ENCODE measurements around the gene GPR101.

GPR101 gene

DNA sequence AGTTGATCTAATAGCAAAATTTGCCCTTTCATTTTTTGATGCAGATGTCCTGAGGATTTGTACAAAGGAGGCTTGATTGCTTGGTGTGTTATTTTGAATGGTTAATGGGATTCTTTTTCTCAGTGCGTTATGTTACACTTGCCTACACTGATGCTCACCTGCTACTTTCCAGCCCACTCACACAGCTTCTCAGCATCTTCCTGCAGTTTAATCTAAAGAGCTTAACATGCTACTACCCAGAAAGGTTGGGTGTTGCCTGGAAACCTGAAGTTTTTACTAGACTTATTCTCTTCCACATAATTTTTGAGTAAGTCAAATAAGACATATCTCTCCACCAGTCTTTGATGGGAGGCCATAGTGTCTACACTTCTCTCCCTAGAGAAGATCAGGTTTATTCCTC lies 9.9 kb upstream of the GPR101 start:
- Mint-ChIP-seq H3K4me1 (no peaks in the 10 kb centered on the region), H3K27me3 (ENCODE audit: low read depth, poor library complexity) (peaks cover 47% of the 10 kb centered on the region), H3K9me3 (peaks cover 60% of the 10 kb centered on the region), H3K4me3 (no peak overlapping the region), H3K36me3 (ENCODE audit: low read depth) (no peaks in the 10 kb centered on the region), H3K27ac (no peak overlapping the region)
- DNase-seq: no peak
- TF ChIP-seq CTCF (IDR thresholded peaks at IDR 0.05): no peak

DNA sequence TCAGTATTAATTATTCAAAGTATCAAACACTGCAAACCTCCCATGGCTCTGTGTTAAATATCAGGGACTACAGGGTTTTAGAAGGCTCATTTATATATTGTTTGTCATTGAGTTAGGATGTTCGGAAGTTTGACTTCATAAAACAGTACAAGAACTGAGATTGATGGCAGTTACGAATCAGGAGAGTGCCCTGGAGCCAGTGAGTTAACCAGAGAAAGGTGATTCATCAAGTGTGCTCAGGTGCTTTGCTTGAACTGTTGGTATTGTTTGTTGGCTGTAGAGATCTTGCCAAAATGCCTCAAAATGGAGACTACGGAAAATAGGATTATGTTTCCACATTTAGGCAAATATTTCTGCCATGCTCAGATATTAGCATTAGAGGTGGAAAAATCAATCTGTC lies 7.5 kb upstream of the GPR101 start:
- Mint-ChIP-seq H3K4me1 (no peaks in the 10 kb centered on the region), H3K9me3 (peaks cover 47% of the 10 kb centered on the region), H3K4me3 (no peak overlapping the region), H3K27ac (no peak overlapping the region), H3K27me3 (ENCODE audit: low read depth, poor library complexity) (peaks cover 56% of the 10 kb centered on the region), H3K36me3 (ENCODE audit: low read depth) (no peaks in the 10 kb centered on the region)
- no peak for DNase-seq
- TF ChIP-seq CTCF (IDR thresholded peaks at IDR 0.05): no peak

GRCh38 chrX:137040113-137040794 lies 6.5 kb upstream of the GPR101 start:
- H3K27me3 Mint-ChIP-seq (ENCODE audit: low read depth, poor library complexity): peaks cover 64% of the 10 kb centered on the region
- peaks cover 47% of the 10 kb centered on the region for H3K9me3 Mint-ChIP-seq
- H3K4me3 Mint-ChIP-seq: no peak overlapping the region
- DNase-seq: no peak
- H3K27ac Mint-ChIP-seq: no peak overlapping the region
- H3K36me3 Mint-ChIP-seq (ENCODE audit: low read depth): no peaks in the 10 kb centered on the region
- no peak for TF ChIP-seq CTCF (IDR thresholded peaks at IDR 0.05)
- H3K4me1 Mint-ChIP-seq: no peaks in the 10 kb centered on the region

GRCh38 chrX:137034508-137034872 lies 695 bp upstream of the GPR101 start:
- H3K9me3 Mint-ChIP-seq: peaks cover 48% of the 10 kb centered on the region
- H3K36me3 Mint-ChIP-seq (ENCODE audit: low read depth): no peaks in the 10 kb centered on the region
- no peak for TF ChIP-seq CTCF (IDR thresholded peaks at IDR 0.05)
- no peak for DNase-seq
- no peak overlapping the region for H3K27ac Mint-ChIP-seq
- peaks cover 7% of the 10 kb centered on the region for H3K4me1 Mint-ChIP-seq
- H3K4me3 Mint-ChIP-seq: peak overlapping the region; percentile 65
- peaks cover 51% of the 10 kb centered on the region for H3K27me3 Mint-ChIP-seq (ENCODE audit: low read depth, poor library complexity)

DNA sequence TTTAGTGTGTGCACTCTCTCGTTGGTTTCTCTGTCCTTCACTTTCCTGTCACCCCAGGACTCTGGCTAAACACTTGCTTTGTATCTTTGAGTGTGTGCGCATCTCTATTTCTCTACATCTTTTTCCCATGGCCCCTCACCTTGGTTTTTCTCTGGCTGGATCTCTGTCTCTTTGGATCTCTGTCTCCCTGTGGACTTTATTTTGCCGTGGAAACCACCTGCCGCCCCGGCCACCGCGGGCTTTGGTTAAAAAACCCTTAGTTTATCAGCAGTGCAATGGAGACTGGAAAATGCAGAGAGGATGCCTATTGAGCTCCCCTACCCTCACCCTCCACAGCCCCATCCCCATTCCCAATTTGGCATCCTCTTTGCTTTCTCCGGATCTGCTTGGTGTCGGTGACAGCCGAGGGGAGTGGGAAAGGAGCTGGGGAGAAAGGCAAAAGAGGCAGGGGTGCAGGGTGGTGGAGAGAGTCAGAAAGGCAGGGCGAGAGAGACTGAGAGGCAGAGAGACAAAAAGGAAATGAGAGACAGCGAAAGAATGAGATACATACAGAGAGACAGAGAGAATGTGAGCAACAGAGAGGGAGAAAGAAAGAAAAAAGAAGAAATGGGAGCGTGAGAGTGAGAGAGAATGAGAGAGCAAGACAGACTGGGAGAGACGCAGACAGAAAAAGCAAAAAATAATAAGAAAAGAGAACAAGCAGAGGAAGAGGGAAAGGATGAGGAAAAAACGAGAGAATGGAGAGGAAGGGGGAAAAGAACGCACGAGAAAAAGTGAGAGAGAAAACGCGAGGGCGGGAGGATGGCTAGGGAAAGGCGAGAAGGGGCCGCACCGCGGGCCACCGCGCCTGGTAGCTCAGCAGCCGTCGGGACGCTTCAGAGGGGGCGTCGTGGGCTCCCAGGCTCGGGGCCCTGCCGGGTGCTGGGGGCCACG lies 688 bp downstream of the GPR101 start:
- no peak for DNase-seq
- Mint-ChIP-seq H3K9me3 (peaks cover 47% of the 10 kb centered on the region), H3K27ac (no peak overlapping the region), H3K4me3 (no peak overlapping the region), H3K4me1 (peaks cover 7% of the 10 kb centered on the region), H3K27me3 (ENCODE audit: low read depth, poor library complexity) (peaks cover 45% of the 10 kb centered on the region), H3K36me3 (ENCODE audit: low read depth) (no peaks in the 10 kb centered on the region)
- TF ChIP-seq CTCF (IDR thresholded peaks at IDR 0.05): no peak

Data from nephron progenitor cell (in vitro differentiated cells).